Natural killer cell (primary cell): ENCODE results near the gene ROBO1. TPM values are rescaled to one million over a fixed set of nuclear protein-coding genes. Genes with fewer than 3 reads are reported as not detected.

Experiments used
- ATAC-seq, 3 donors: fragments of 150-1000 bp in 2 of 3; fragments of 200-7000 bp in 1 of 3; cut with Tn5 transposase; 1 replicate in 1 of 3; 2 replicates in 2 of 3; pipeline ENCODE4 v1.10.0; 2021; ENCODE audit warnings: mild to moderate bottlenecking in 2 of 3, moderate library complexity in 2 of 3
- DNase-seq, 2 donors: peaks; one replicate each; pipeline versions ENCODE4 v3.0.0 to v3.0.0-alpha.2; 2013 to 2021; ENCODE audit warnings: mixed read lengths in 1 of 2
- H3K27ac ChIP-seq: one replicate; pipeline ENCODE4 v1.5.1; 2013; ENCODE audit warnings: mild to moderate bottlenecking, low read length
- H3K27me3 ChIP-seq: one replicate; pipeline ENCODE4 v1.6.1; 2013; ENCODE audit warnings: low read length; ENCODE audit not compliant: control insufficient read depth, insufficient read depth
- H3K36me3 ChIP-seq: one replicate; pipeline ENCODE4 v1.6.1; 2013; ENCODE audit warnings: low read length; ENCODE audit not compliant: control insufficient read depth, insufficient read depth
- H3K4me1 ChIP-seq: one replicate; pipeline ENCODE4 v1.6.1; 2013; ENCODE audit warnings: low read length; ENCODE audit not compliant: control insufficient read depth, insufficient read depth
- H3K4me3 ChIP-seq: one replicate; pipeline ENCODE4 v1.5.1; 2013; ENCODE audit warnings: low read length
- H3K9me3 ChIP-seq: one replicate; pipeline ENCODE4 v1.6.1; 2013; ENCODE audit warnings: low read length; ENCODE audit not compliant: control insufficient read depth, insufficient read depth
- H3K27ac Mint-ChIP-seq, 2 donors: one replicate each; pipeline ENCODE4 v1.8.0; 2022; ENCODE audit warnings: mild to moderate bottlenecking in 2 of 2, mixed read lengths in 2 of 2, moderate library complexity in 1 of 2
- H3K27me3 Mint-ChIP-seq, 2 donors: one replicate each; pipeline ENCODE4 v1.8.0; 2022; ENCODE audit warnings: low read depth in 2 of 2, mixed read lengths in 2 of 2
- H3K36me3 Mint-ChIP-seq: one replicate; pipeline ENCODE4 v1.8.0; 2022; ENCODE audit warnings: mixed read lengths
- H3K4me1 Mint-ChIP-seq, 2 donors: one replicate each; pipeline ENCODE4 v1.8.0; 2022; ENCODE audit warnings: mixed read lengths in 2 of 2
- H3K4me3 Mint-ChIP-seq: one replicate; pipeline ENCODE4 v1.8.0; 2022; ENCODE audit warnings: mild to moderate bottlenecking, moderate library complexity, mixed read lengths
- H3K9me3 Mint-ChIP-seq, 2 donors: one replicate each; pipeline ENCODE4 v1.8.0; 2022; ENCODE audit warnings: mixed read lengths in 2 of 2
- WGBS: methylation state at CpG from one replicate; pipeline ENCODE4 v1.1.7; 2013; ENCODE audit warnings: missing lambda C conversion rate; ENCODE audit not compliant: insufficient coverage; 5-methylcytosine and 5-hydroxymethylcytosine counted together
- intact Hi-C: fragments of 100-400 bp; cut with micrococcal nuclease; formaldehyde crosslinking; loops from one replicate; pipeline ENCODE4 v1.14.2; 2022
- total RNA-seq, 4 donors: library from RNA; stranded (reverse); fragments of 120-200 nt in 1 of 4; gene quantifications; one replicate each; pipeline versions ENCODE4 v1.2.3 to v1.2.4, GENCODE V29; 2013 to 2022
- TF ChIP-seq, protein P1 (sequence below): fragments of 200-600 bp; IDR thresholded peaks from one replicate; pipeline ENCODE4 v1.8.0; 2022; ENCODE audit warnings: antibody characterized with exemption

ROBO1 gene
- total RNA-seq, 3 donors from 2014 or later (not counting 1 experiment from before 2014, with no cell fraction given) = 0.07 TPM; not detected in 2

DNA sequence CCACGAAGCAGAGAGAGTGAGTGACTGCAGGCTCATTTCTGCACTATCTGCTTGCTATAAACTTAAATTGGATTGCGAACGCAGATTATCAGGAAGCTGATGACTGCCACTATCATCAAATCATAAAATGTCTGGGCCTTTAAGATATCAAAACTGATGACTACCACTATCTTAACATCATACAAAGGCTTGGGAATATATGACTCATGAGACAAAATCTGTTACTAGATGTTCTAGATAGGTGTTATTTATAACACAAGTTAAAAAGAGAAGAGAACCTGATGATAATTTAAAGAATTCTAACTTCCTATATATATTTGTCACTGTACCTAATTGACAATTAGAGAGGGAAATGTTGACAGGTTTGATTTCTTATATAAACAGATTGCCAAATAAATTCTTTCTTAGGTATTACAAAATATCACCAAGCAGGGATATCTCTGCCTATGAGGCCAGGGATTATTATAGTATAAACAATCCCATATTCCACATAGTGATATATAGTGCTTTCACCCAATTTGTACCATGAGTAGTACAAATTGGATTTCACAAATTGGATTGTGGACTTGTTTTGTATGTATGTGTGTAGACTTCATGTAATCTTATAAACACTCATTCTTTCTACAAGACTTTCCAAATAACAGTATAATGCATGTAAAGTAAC, 1157.2 kb downstream of the ROBO1 start:
- Histone ChIP-seq H3K4me1 (no peaks in the 10 kb centered on the region), H3K36me3 (no peaks in the 10 kb centered on the region), H3K9me3 (no peaks in the 10 kb centered on the region), H3K4me3 (no peak overlapping the region), H3K27ac (no peak overlapping the region), H3K27me3 (no peaks in the 10 kb centered on the region)
- H3K27me3 Mint-ChIP-seq = no peaks in the 10 kb centered on the region
- DNase-seq (no peak), ATAC-seq (no peak)
- no peak overlapping the region for H3K4me3 Mint-ChIP-seq
- 52% methylated on average over 3 of the region's 3 CpGs for WGBS
- peaks cover 18% of the 10 kb centered on the region for H3K36me3 Mint-ChIP-seq
- H3K4me1 Mint-ChIP-seq = no peaks in the 10 kb centered on the region
- TF ChIP-seq, protein P1, sequence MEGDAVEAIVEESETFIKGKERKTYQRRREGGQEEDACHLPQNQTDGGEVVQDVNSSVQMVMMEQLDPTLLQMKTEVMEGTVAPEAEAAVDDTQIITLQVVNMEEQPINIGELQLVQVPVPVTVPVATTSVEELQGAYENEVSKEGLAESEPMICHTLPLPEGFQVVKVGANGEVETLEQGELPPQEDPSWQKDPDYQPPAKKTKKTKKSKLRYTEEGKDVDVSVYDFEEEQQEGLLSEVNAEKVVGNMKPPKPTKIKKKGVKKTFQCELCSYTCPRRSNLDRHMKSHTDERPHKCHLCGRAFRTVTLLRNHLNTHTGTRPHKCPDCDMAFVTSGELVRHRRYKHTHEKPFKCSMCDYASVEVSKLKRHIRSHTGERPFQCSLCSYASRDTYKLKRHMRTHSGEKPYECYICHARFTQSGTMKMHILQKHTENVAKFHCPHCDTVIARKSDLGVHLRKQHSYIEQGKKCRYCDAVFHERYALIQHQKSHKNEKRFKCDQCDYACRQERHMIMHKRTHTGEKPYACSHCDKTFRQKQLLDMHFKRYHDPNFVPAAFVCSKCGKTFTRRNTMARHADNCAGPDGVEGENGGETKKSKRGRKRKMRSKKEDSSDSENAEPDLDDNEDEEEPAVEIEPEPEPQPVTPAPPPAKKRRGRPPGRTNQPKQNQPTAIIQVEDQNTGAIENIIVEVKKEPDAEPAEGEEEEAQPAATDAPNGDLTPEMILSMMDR = no peak
- intact Hi-C loops = no loop called here
- H3K9me3 Mint-ChIP-seq = peaks cover 9 to 19% of the 10 kb centered on the region in 2 donors
- no peak overlapping the region for H3K27ac Mint-ChIP-seq

DNA sequence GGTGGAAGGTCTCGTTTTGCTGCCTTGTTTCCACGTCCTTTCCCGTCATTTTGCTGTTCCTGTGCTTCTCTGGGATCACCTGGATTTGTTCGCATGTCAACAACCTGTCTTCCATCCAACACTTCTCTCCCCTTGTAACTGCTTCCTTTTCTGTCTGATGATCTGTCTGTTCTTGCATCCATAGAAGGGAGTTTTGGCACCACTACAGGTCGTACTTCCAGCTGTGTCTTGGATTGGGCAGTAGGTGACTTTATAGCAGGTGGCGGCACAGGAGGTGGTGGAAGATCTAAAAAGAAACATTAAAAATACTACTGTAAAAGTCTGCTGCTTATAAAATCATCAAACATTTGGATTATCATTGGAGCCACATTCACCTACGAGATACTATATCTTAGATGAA, 1161.0 kb downstream of the ROBO1 start:
- H3K9me3 Mint-ChIP-seq = peaks cover 14 to 27% of the 10 kb centered on the region in 2 donors
- Histone ChIP-seq H3K4me1 (no peaks in the 10 kb centered on the region), H3K9me3 (no peaks in the 10 kb centered on the region), H3K27ac (no peak overlapping the region), H3K27me3 (no peaks in the 10 kb centered on the region), H3K36me3 (no peaks in the 10 kb centered on the region), H3K4me3 (no peak overlapping the region)
- H3K27ac Mint-ChIP-seq = no peak overlapping the region
- DNase-seq (no peak), ATAC-seq (no peak)
- 81% methylated on average over 6 of the region's 7 CpGs for WGBS
- TF ChIP-seq, protein P1 = no peak
- H3K27me3 Mint-ChIP-seq = no peaks in the 10 kb centered on the region
- no peak overlapping the region for H3K4me3 Mint-ChIP-seq
- H3K36me3 Mint-ChIP-seq = peaks cover 15% of the 10 kb centered on the region
- H3K4me1 Mint-ChIP-seq = no peaks in the 10 kb centered on the region
- intact Hi-C loops = no loop called here

DNA sequence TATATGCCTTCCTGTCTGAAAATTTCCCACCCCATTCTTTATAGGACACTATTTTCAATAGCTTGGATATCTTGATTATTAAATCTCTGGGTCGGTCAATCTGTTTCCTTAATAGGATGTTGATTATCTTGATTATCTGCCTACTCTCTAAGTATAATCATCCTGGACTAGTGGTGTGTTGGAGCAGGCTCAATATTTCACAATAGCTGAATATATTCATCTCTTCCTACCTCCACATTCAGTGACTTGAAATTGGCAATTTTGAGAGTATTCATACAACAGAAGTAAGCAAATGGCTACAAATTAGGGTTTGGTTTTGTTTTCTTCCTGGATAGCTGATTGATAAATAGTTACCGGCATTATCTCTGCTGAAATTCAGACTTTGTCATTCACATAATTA, 1162.6 kb downstream of the ROBO1 start:
- no peak for ATAC-seq
- Histone ChIP-seq H3K27ac (no peak overlapping the region), H3K9me3 (no peaks in the 10 kb centered on the region), H3K4me1 (no peaks in the 10 kb centered on the region), H3K27me3 (no peaks in the 10 kb centered on the region), H3K4me3 (no peak overlapping the region), H3K36me3 (no peaks in the 10 kb centered on the region)
- Mint-ChIP-seq H3K4me3 (no peak overlapping the region), H3K36me3 (peaks cover 15% of the 10 kb centered on the region), H3K4me1 (no peaks in the 10 kb centered on the region), H3K9me3 (peaks cover 14 to 27% of the 10 kb centered on the region in 2 donors), H3K27me3 (no peaks in the 10 kb centered on the region), H3K27ac (no peak overlapping the region)
- intact Hi-C loops = no loop called here
- DNase-seq = no peak
- TF ChIP-seq, protein P1 = no peak
- WGBS = 60% methylated on average over 1 of the region's 2 CpGs

DNA sequence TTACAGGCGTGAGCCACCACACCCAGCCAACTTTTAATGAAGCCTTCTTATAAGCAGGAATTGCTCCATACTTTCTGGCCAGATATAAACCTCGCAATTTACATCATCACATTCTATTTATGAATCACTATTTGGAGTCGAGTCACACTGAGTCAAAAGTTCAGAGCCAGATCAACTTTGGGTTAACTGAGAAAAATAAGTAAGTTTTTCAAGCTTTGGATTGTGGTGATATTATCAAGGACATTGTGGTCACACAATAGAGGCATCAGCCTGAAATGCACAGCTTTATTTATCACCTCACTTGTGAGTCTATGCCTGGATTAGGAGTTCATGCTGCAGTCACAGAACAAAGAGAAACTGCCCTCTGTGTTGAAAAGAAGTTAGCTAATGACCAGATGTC, 1163.5 kb downstream of the ROBO1 start:
- Mint-ChIP-seq H3K4me1 (no peaks in the 10 kb centered on the region), H3K27me3 (no peaks in the 10 kb centered on the region), H3K36me3 (peaks cover 15% of the 10 kb centered on the region), H3K4me3 (no peak overlapping the region), H3K27ac (no peak overlapping the region), H3K9me3 (peaks cover 14 to 27% of the 10 kb centered on the region in 2 donors)
- no peak overlapping the region for H3K27ac ChIP-seq
- H3K36me3 ChIP-seq = no peaks in the 10 kb centered on the region
- H3K4me3 ChIP-seq = no peak overlapping the region
- intact Hi-C loops = no loop called here
- no peaks in the 10 kb centered on the region for H3K27me3 ChIP-seq
- H3K9me3 ChIP-seq = no peaks in the 10 kb centered on the region
- no peaks in the 10 kb centered on the region for H3K4me1 ChIP-seq
- TF ChIP-seq, protein P1 = no peak
- DNase-seq = no peak
- WGBS = 86% methylated on average over 3 of the region's 3 CpGs
- no peak for ATAC-seq
